GM19455 (cell line): Measurements from ENCODE around the gene GALNS.
"Not testable (repeated sequence)": the region's sequence is repeated elsewhere in the genome, so short reads cannot be mapped to it uniquely, and the experiment has no call there.

Experiments
- ATAC-seq: cut with Tn5 transposase; IDR thresholded peaks from one replicate; pipeline ENCODE4 v1.9.1; 2021; ENCODE audit not compliant: unreplicated experiment

The GALNS gene

GRCh38 chr16:88856828-88857727, at the start of gene GALNS, which contains the start of gene TRAPPC2L:
Gene GALNS (minus strand): TSS chr16:88856947. CDS start chr16:88856877, 70 bp downstream.
Gene TRAPPC2L (plus strand): TSS chr16:88857127. CDS start chr16:88857151, 24 bp downstream.
- peak; percentile 74 for ATAC-seq

GRCh38 chr16:88906020-88906419, 49.3 kb upstream of the GALNS start:
- ATAC-seq = no peak

- ATAC-seq = no peak
These were observed 48.8 kb upstream of the GALNS start for GRCh38 chr16:88905563-88905962.

- ATAC-seq = no peak
These were observed 48.1 kb upstream of the GALNS start for GRCh38 chr16:88904676-88905365.

GRCh38 chr16:88903267-88903666, 46.5 kb upstream of the GALNS start:
- no peak for ATAC-seq

- no peak for ATAC-seq
These were observed 46.0 kb upstream of the GALNS start for GRCh38 chr16:88902744-88903143.

- no peak for ATAC-seq
These were observed 45.1 kb upstream of the GALNS start for GRCh38 chr16:88901718-88902337.

- ATAC-seq = no peak
These were observed 43.9 kb upstream of the GALNS start for GRCh38 chr16:88900662-88901052.

- ATAC-seq = no peak
These were observed 43.3 kb upstream of the GALNS start for GRCh38 chr16:88899901-88900661.

GRCh38 chr16:88897696-88898425, 41.1 kb upstream of the GALNS start:
- ATAC-seq = no peak

- ATAC-seq = no peak
These were observed 39.7 kb upstream of the GALNS start for GRCh38 chr16:88896238-88897070.

- no peak for ATAC-seq
These were observed 38.6 kb upstream of the GALNS start for GRCh38 chr16:88895335-88895734.

- ATAC-seq = no peak
These were observed 38.0 kb upstream of the GALNS start for GRCh38 chr16:88894681-88895300.

- ATAC-seq = not testable (repeated sequence)
These were observed 37.5 kb upstream of the GALNS start for GRCh38 chr16:88894266-88894665.

GRCh38 chr16:88893127-88893968, 36.6 kb upstream of the GALNS start:
- no peak for ATAC-seq

GRCh38 chr16:88892065-88892464, 35.3 kb upstream of the GALNS start:
- ATAC-seq = no peak

- no peak for ATAC-seq
These were observed 34.3 kb upstream of the GALNS start for GRCh38 chr16:88891083-88891482.
